Measurements from ENCODE around the gene TMSB4X. TPM values are rescaled to one million over a fixed set of nuclear protein-coding genes. Genes with fewer than 3 reads are reported as not detected.

TMSB4X gene
- total RNA-seq, 1 experiment from 2014 or later, result 1,095 TPM

DNA sequence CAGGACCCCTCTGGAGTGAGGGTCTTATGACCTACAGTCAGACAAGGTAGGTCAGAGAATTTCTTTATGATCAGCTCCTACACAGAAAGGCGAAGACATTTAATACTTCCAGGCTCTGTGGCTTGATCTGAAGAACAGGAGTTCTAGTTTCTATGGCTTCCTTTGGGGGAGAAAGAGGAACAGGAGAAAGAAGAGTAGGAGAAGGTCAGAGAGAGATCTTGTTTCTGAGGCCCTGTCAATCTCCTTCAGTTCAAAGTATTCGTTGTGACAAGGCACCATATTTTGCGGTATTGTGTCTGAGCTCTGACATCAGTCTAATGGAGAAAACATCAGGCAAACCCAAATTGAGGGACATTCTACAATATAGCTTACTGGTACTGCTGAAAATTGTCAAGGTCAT is 16.7 kb downstream of the TMSB4X start:
- H3K27ac Mint-ChIP-seq (ENCODE audit: unreplicated experiment), result no peak overlapping the region
- H3K9me3 Mint-ChIP-seq (ENCODE audit: unreplicated experiment), result peaks cover 6% of the 10 kb centered on the region
- intact Hi-C loops (cut with micrococcal nuclease; ENCODE audit: unreplicated experiment), result no loop called here
- no peak overlapping the region for H3K4me3 Mint-ChIP-seq (ENCODE audit: unreplicated experiment)
- no peaks in the 10 kb centered on the region for H3K9me3 ChIP-seq
- ChIA-PET POLR2A (no interaction called here), CTCF (no interaction called here)
- BruUV-seq (replicated peaks), result no TSS peak
- no peak for DNase-seq
- peaks cover under 1% of the 10 kb centered on the region for H3K36me3 Mint-ChIP-seq (ENCODE audit: insufficient read depth, unreplicated experiment)
- no peak overlapping the region for H3K4me3 ChIP-seq (ENCODE audit: low read depth, low read length)
- TF ChIP-seq, protein P1, sequence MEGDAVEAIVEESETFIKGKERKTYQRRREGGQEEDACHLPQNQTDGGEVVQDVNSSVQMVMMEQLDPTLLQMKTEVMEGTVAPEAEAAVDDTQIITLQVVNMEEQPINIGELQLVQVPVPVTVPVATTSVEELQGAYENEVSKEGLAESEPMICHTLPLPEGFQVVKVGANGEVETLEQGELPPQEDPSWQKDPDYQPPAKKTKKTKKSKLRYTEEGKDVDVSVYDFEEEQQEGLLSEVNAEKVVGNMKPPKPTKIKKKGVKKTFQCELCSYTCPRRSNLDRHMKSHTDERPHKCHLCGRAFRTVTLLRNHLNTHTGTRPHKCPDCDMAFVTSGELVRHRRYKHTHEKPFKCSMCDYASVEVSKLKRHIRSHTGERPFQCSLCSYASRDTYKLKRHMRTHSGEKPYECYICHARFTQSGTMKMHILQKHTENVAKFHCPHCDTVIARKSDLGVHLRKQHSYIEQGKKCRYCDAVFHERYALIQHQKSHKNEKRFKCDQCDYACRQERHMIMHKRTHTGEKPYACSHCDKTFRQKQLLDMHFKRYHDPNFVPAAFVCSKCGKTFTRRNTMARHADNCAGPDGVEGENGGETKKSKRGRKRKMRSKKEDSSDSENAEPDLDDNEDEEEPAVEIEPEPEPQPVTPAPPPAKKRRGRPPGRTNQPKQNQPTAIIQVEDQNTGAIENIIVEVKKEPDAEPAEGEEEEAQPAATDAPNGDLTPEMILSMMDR (IDR thresholded peaks at IDR 0.05; ENCODE audit: insufficient read depth in 1 of 2, low read depth in 1 of 2, low read length in 1 of 2, severe bottlenecking in 1 of 2, unreplicated experiment in 1 of 2), result no peak
- H3K4me1 Mint-ChIP-seq (ENCODE audit: low read depth, unreplicated experiment), result peaks cover 6% of the 10 kb centered on the region
- peaks cover 26% of the 10 kb centered on the region for H3K4me1 ChIP-seq
- no peaks in the 10 kb centered on the region for H3K27me3 ChIP-seq (replicated peaks; ENCODE audit: control insufficient read depth, insufficient read depth, low read length)
- H3K36me3 ChIP-seq (ENCODE audit: control insufficient read depth, insufficient read depth, low read length), result no peaks in the 10 kb centered on the region
- H3K27me3 Mint-ChIP-seq (ENCODE audit: insufficient read depth, unreplicated experiment), result no peaks in the 10 kb centered on the region

DNA sequence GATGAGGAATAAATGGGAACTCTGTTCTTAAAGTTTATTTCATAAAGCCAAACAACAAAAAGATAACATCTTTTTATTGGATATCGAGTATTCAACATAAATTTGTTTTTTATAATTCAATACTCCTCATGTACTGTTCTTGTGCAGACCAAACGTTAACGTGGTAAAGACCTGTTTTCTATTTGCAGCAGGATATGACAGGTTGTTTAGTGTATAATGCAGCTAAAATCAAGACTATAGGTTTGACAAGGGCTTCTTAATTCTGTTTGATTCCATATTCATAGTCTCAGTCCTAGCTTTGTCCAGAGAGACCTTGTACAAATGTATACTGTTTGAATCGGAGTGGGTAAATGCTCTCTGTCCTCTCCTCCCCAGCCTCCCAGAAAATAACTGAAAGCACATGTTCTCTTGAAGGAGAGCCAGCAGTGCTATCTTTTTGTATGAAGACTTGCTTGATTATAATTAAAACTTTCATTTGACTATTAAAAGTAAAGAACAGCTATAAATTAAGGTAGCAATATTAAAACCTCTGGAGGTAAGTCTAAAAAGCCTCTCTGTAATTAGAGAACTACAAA is 17.7 kb downstream of the TMSB4X start:
- no TSS peak for BruUV-seq (replicated peaks)
- POLR2A ChIA-PET, result no interaction called here
- intact Hi-C loops (cut with micrococcal nuclease; ENCODE audit: unreplicated experiment), result no loop called here
- Mint-ChIP-seq H3K4me3 (ENCODE audit: unreplicated experiment) (no peak overlapping the region), H3K27me3 (ENCODE audit: insufficient read depth, unreplicated experiment) (no peaks in the 10 kb centered on the region), H3K9me3 (ENCODE audit: unreplicated experiment) (no peaks in the 10 kb centered on the region), H3K4me1 (ENCODE audit: low read depth, unreplicated experiment) (no peaks in the 10 kb centered on the region), H3K27ac (ENCODE audit: unreplicated experiment) (no peak overlapping the region), H3K36me3 (ENCODE audit: insufficient read depth, unreplicated experiment) (no peaks in the 10 kb centered on the region)
- no peaks in the 10 kb centered on the region for H3K36me3 ChIP-seq (ENCODE audit: control insufficient read depth, insufficient read depth, low read length)
- TF ChIP-seq, protein P1 (IDR thresholded peaks at IDR 0.05; ENCODE audit: insufficient read depth in 1 of 2, low read depth in 1 of 2, low read length in 1 of 2, severe bottlenecking in 1 of 2, unreplicated experiment in 1 of 2), result no peak
- no peaks in the 10 kb centered on the region for H3K9me3 ChIP-seq
- no peak overlapping the region for H3K4me3 ChIP-seq (ENCODE audit: low read depth, low read length)
- H3K27me3 ChIP-seq (replicated peaks; ENCODE audit: control insufficient read depth, insufficient read depth, low read length), result no peaks in the 10 kb centered on the region
- CTCF ChIA-PET, result no interaction called here
- DNase-seq, result no peak
- H3K4me1 ChIP-seq, result peaks cover 33% of the 10 kb centered on the region

DNA sequence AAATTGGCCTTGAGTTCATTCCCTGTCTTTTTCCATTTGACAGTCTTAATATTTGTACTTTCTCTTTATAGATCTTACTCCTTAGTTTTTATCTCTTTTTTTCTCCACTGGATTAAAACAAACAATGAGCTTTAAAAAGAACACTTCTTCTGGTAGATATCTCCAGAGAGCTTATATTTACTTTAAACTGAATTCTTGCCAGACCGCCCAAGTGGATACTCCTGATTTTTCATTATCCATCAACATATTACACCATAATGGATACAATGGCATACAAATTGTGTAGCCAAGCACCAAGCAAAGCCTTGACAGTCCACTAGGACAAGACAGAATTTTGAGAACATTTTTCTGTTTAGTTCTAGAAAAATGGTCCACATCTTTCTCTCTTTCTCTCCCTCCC is 18.9 kb downstream of the TMSB4X start:
- no peaks in the 10 kb centered on the region for H3K27me3 Mint-ChIP-seq (ENCODE audit: insufficient read depth, unreplicated experiment)
- no peak for DNase-seq
- TF ChIP-seq, protein P1 (IDR thresholded peaks at IDR 0.05; ENCODE audit: insufficient read depth in 1 of 2, low read depth in 1 of 2, low read length in 1 of 2, severe bottlenecking in 1 of 2, unreplicated experiment in 1 of 2), result no peak
- ChIA-PET POLR2A (no interaction called here), CTCF (no interaction called here)
- no peaks in the 10 kb centered on the region for H3K36me3 ChIP-seq (ENCODE audit: control insufficient read depth, insufficient read depth, low read length)
- H3K36me3 Mint-ChIP-seq (ENCODE audit: insufficient read depth, unreplicated experiment), result no peaks in the 10 kb centered on the region
- BruUV-seq (replicated peaks), result no TSS peak
- H3K4me1 ChIP-seq, result peaks cover 32% of the 10 kb centered on the region
- no peak overlapping the region for H3K4me3 Mint-ChIP-seq (ENCODE audit: unreplicated experiment)
- H3K9me3 Mint-ChIP-seq (ENCODE audit: unreplicated experiment), result no peaks in the 10 kb centered on the region
- H3K4me3 ChIP-seq (ENCODE audit: low read depth, low read length), result no peak overlapping the region
- H3K27ac Mint-ChIP-seq (ENCODE audit: unreplicated experiment), result no peak overlapping the region
- H3K9me3 ChIP-seq, result no peaks in the 10 kb centered on the region
- peaks cover 10% of the 10 kb centered on the region for H3K4me1 Mint-ChIP-seq (ENCODE audit: low read depth, unreplicated experiment)
- H3K27me3 ChIP-seq (replicated peaks; ENCODE audit: control insufficient read depth, insufficient read depth, low read length), result no peaks in the 10 kb centered on the region
- intact Hi-C loops (cut with micrococcal nuclease; ENCODE audit: unreplicated experiment), result no loop called here
